DND-41 (cell line): ENCODE data around the gene FRMD7.

Experiments used
- EZH2 ChIP-seq: IDR thresholded peaks from 3 replicates; pipeline ENCODE4 v1.6.1; 2012; ENCODE audit warnings: borderline replicate concordance, low read depth, mild to moderate bottlenecking, moderate library complexity, low read length, inconsistent platforms; ENCODE audit not compliant: severe bottlenecking
- TF ChIP-seq, protein P1 (sequence below): IDR thresholded peaks from 2 replicates; pipeline ENCODE4 v1.5.1; 2012; ENCODE audit warnings: borderline replicate concordance, low read length, moderate library complexity, mild to moderate bottlenecking; ENCODE audit not compliant: poor library complexity, severe bottlenecking; ENCODE audit errors: extremely low read depth

DNA sequence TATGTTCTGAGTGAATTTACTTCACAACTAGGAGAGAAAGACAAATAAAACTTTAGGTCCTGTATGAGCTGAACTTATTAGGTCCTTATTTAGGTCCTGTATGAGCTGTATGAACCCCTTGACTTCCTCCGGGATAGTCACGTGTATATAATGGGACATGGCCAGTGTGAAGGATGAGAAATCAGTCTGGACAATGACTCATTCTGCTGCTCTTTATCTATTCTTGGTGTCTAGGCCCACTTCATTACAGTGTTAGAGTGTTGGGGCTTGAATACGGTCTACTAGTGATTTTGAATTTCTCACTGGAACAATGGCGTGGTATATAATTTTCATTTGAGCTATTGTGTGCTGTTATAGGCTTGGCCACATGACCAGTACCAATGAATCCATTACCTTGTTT is 82.9 kb downstream of the FRMD7 start:
- TF ChIP-seq, protein P1, sequence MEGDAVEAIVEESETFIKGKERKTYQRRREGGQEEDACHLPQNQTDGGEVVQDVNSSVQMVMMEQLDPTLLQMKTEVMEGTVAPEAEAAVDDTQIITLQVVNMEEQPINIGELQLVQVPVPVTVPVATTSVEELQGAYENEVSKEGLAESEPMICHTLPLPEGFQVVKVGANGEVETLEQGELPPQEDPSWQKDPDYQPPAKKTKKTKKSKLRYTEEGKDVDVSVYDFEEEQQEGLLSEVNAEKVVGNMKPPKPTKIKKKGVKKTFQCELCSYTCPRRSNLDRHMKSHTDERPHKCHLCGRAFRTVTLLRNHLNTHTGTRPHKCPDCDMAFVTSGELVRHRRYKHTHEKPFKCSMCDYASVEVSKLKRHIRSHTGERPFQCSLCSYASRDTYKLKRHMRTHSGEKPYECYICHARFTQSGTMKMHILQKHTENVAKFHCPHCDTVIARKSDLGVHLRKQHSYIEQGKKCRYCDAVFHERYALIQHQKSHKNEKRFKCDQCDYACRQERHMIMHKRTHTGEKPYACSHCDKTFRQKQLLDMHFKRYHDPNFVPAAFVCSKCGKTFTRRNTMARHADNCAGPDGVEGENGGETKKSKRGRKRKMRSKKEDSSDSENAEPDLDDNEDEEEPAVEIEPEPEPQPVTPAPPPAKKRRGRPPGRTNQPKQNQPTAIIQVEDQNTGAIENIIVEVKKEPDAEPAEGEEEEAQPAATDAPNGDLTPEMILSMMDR: no peak
- no peak for TF ChIP-seq EZH2
